Liver (tissue), 9 donors: ENCODE data around the gene CDC42BPG. TPM values are rescaled to one million over a fixed set of nuclear protein-coding genes. Genes with fewer than 3 reads are reported as not detected.

Experiments
- DNase-seq: peaks from one replicate; pipeline ENCODE4 v3.0.0-alpha.2; 2017; ENCODE audit warnings: low spot score
- H3K27ac ChIP-seq, 2 donors: one replicate each; pipeline ENCODE4 v1.7.0; 2013; ENCODE audit warnings: inconsistent platforms in 2 of 2, low read length in 2 of 2, control low read depth in 1 of 2, low read depth in 1 of 2, mild to moderate bottlenecking in 1 of 2
- H3K27me3 ChIP-seq, 4 donors: one replicate each; pipeline versions ENCODE4 v1.6.1 to v1.7.0; 2013; ENCODE audit warnings: low read length in 3 of 4, inconsistent platforms in 1 of 4, mild to moderate bottlenecking in 1 of 4, moderate library complexity in 1 of 4; ENCODE audit not compliant: control insufficient read depth in 4 of 4, insufficient read depth in 4 of 4
- H3K36me3 ChIP-seq, 4 donors: one replicate each; pipeline versions ENCODE4 v1.6.1 to v1.7.0; 2013; ENCODE audit warnings: low read length in 3 of 4, mild to moderate bottlenecking in 3 of 4, low read depth in 1 of 4, moderate library complexity in 1 of 4; ENCODE audit not compliant: control insufficient read depth in 4 of 4, insufficient read depth in 3 of 4
- H3K4me1 ChIP-seq, 4 donors: one replicate each; pipeline versions ENCODE4 v1.6.1 to v1.7.0; 2013; ENCODE audit warnings: low read length in 3 of 4, mild to moderate bottlenecking in 3 of 4, moderate library complexity in 1 of 4; ENCODE audit not compliant: control insufficient read depth in 4 of 4, insufficient read depth in 4 of 4
- H3K4me3 ChIP-seq, 3 donors: one replicate each; pipeline versions ENCODE4 v1.6.1 to v1.7.0; 2013; ENCODE audit warnings: low read length in 3 of 3, control low read depth in 1 of 3, low read depth in 1 of 3, mild to moderate bottlenecking in 1 of 3
- H3K9ac ChIP-seq, 2 donors: one replicate each; pipeline ENCODE4 v1.7.0; 2013; ENCODE audit warnings: low read length in 2 of 2, mild to moderate bottlenecking in 2 of 2, moderate library complexity in 2 of 2, control low read depth in 1 of 2, low read depth in 1 of 2
- H3K9me3 ChIP-seq, 4 donors: one replicate each; pipeline versions ENCODE4 v1.6.1 to v1.7.0; 2013; ENCODE audit warnings: low read length in 3 of 4; ENCODE audit not compliant: control insufficient read depth in 4 of 4
- ATF3 ChIP-seq: IDR thresholded peaks from 2 replicates; pipeline ENCODE4 v1.6.1; 2016; ENCODE audit warnings: antibody characterized with exemption
- EGR1 ChIP-seq, 2 donors: IDR thresholded peaks; 2 replicates each; pipeline ENCODE4 v1.6.1; 2016 to 2018; ENCODE audit warnings: antibody characterized with exemption in 2 of 2, low read depth in 2 of 2
- FOXA1 ChIP-seq: IDR thresholded peaks from 2 replicates; pipeline ENCODE4 v1.6.1; 2016; ENCODE audit warnings: antibody characterized with exemption
- FOXA2 ChIP-seq: IDR thresholded peaks from 2 replicates; pipeline ENCODE4 v1.6.1; 2016; ENCODE audit warnings: antibody characterized with exemption
- GABPA ChIP-seq, 2 donors: IDR thresholded peaks in 1 of 2; conservative IDR thresholded peaks in 1 of 2; 2 replicates each; pipeline ENCODE4 v1.6.1; 2016; ENCODE audit warnings: antibody characterized with exemption in 2 of 2, mild to moderate bottlenecking in 1 of 2, moderate library complexity in 1 of 2
- HNF4A ChIP-seq, 2 donors: conservative IDR thresholded peaks; 2 replicates each; pipeline ENCODE4 v1.6.1; 2016; ENCODE audit warnings: antibody characterized with exemption in 2 of 2, mild to moderate bottlenecking in 2 of 2
- JUND ChIP-seq, 2 donors: IDR thresholded peaks; 2 replicates each; pipeline ENCODE4 v1.6.1; 2016; ENCODE audit warnings: antibody characterized with exemption in 2 of 2
- NR2F2 ChIP-seq: IDR thresholded peaks from 2 replicates; pipeline ENCODE4 v1.6.1; 2016; ENCODE audit warnings: antibody characterized with exemption
- REST ChIP-seq: IDR thresholded peaks from 2 replicates; pipeline ENCODE4 v1.6.1; 2016; ENCODE audit warnings: antibody characterized with exemption, mild to moderate bottlenecking
- RXRA ChIP-seq, 2 donors: IDR thresholded peaks; 2 replicates each; pipeline ENCODE4 v1.6.1; 2017 to 2018; ENCODE audit warnings: antibody characterized with exemption in 2 of 2, mild to moderate bottlenecking in 1 of 2
- SP1 ChIP-seq: IDR thresholded peaks from 2 replicates; pipeline ENCODE4 v1.6.1; 2018; ENCODE audit warnings: antibody characterized with exemption, mild to moderate bottlenecking
- TAF1 ChIP-seq: conservative IDR thresholded peaks from 2 replicates; pipeline ENCODE4 v1.6.1; 2016; ENCODE audit warnings: antibody characterized with exemption, mild to moderate bottlenecking
- YY1 ChIP-seq: IDR thresholded peaks from 2 replicates; pipeline ENCODE4 v1.6.1; 2016; ENCODE audit warnings: antibody characterized with exemption, mild to moderate bottlenecking
- WGBS: extraction: QIAGEN DNeasy Blood & Tissue Kit; methylation state at CpG from one replicate; pipeline ENCODE4 v1.1.7; 2013; 5-methylcytosine and 5-hydroxymethylcytosine counted together
- polyA plus RNA-seq, 2 donors: library from polyadenylated mRNA; stranded (reverse) in 1 of 2; unstranded in 1 of 2; fragments of 200-250 nt in 1 of 2; fragments of >200 nt in 1 of 2; fragmentation: Nextera tagmentation in 1 of 2; extraction: Ambion mirVana in 1 of 2; gene quantifications; one replicate each; pipeline versions ENCODE4 v1.2.1 to v1.2.3, GENCODE V29; 2013 to 2015
- total RNA-seq, 2 donors: library from RNA; depleted of rRNA; stranded (reverse); fragments of >200 nt; gene quantifications; one replicate each; pipeline ENCODE4 v1.2.3, GENCODE V29; 2014
- TF ChIP-seq, protein P1 (sequence below): IDR thresholded peaks from 2 replicates; pipeline ENCODE4 v1.6.1; 2016; ENCODE audit warnings: antibody characterized with exemption
- TF ChIP-seq, protein P2 (sequence below): IDR thresholded peaks from 2 replicates; pipeline ENCODE4 v1.6.1; 2016; ENCODE audit warnings: antibody characterized with exemption
- donor health status: healthy.
- donor health status: healthy.
- donor health status: healthy.
- donor health status: healthy.
- donor health status: healthy.

The CDC42BPG gene
- total and polyA plus RNA-seq, 4 donors = 0.18 to 1.2 (median 0.58) TPM

- no peak for TF ChIP-seq NR2F2
- no peak for TF ChIP-seq SP1
- no peak for TF ChIP-seq FOXA2
- TF ChIP-seq, protein P1, sequence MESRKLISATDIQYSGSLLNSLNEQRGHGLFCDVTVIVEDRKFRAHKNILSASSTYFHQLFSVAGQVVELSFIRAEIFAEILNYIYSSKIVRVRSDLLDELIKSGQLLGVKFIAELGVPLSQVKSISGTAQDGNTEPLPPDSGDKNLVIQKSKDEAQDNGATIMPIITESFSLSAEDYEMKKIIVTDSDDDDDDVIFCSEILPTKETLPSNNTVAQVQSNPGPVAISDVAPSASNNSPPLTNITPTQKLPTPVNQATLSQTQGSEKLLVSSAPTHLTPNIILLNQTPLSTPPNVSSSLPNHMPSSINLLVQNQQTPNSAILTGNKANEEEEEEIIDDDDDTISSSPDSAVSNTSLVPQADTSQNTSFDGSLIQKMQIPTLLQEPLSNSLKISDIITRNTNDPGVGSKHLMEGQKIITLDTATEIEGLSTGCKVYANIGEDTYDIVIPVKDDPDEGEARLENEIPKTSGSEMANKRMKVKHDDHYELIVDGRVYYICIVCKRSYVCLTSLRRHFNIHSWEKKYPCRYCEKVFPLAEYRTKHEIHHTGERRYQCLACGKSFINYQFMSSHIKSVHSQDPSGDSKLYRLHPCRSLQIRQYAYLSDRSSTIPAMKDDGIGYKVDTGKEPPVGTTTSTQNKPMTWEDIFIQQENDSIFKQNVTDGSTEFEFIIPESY = no peak
- no peak for TF ChIP-seq YY1
- TF ChIP-seq ATF3 = no peak
- no peak for TF ChIP-seq FOXA1
- no peak for TF ChIP-seq RXRA (IDR thresholded peaks at IDR 0.05)
- TF ChIP-seq GABPA (IDR thresholded peaks at IDR 0.05 in 1 of 2, conservative IDR thresholded peaks at IDR 0.05 in 1 of 2) = no peak
- TF ChIP-seq EGR1 (IDR thresholded peaks at IDR 0.05; ENCODE audit: low read depth in 2 of 2) = no peak
Observed at GRCh38 chr11:64805481-64805880, 39.0 kb downstream of the CDC42BPG start (continued).

DNA sequence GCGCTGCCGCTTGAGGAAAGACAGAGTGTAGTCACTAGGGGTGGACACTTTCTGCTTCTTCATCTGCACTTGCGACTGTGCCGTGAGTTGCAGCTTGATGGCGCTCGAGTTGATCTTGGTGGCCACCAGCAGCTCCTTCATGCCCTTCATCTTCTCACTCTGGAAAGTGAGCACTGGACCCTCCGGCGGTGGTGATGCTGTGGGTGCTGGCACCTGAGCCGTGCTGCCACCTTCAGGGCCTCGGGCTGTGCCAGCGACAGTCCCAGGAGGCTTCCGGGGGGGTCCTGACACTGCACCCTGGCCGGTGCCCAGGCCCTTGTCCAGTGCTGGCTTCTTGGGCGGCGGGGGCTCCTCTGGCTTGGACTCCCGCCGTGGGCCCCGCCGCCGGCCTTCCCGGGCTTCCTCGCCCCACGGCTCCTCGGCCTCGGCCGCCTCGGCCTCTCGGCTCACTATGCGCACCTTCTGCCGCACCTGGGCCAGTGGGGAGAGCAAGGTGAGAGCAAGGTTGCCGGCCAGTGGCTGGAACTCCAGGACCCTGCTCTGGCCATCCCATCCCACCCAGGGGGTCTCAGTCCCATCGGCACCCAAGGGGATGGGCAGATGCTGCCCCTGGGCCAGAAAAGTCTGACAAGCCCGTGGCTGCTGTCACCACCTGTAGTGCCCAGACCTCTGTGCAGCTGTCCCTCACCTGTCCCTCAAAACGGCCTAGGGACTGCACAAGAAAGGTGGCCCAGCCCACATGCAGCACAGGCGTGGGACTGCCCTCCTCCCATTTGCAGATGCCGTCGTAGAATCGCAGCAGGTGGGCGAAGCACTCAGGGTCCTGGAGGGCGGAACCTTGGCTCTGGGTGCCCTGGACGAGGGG, 39.9 kb downstream of the CDC42BPG start:
- WGBS = 93% methylated on average over 41 of the region's 41 CpGs
- H3K4me3 ChIP-seq = no peak overlapping the region
- peaks cover 6 to 22% (median 7%) of the 10 kb centered on the region in 4 donors for H3K36me3 ChIP-seq
- no peak for DNase-seq
- H3K4me1 ChIP-seq = peaks cover 4 to 23% (median 15%) of the 10 kb centered on the region in 4 donors
- H3K27ac ChIP-seq = no peak overlapping the region
- no peaks in the 10 kb centered on the region for H3K27me3 ChIP-seq
- TF ChIP-seq FOXA2 (no peak), ATF3 (no peak), REST (no peak), JUND (IDR thresholded peaks at IDR 0.05) (no peak), NR2F2 (no peak), TAF1 (no peak)
- no peaks in the 10 kb centered on the region for H3K9me3 ChIP-seq
- H3K9ac ChIP-seq = no peak overlapping the region

DNA sequence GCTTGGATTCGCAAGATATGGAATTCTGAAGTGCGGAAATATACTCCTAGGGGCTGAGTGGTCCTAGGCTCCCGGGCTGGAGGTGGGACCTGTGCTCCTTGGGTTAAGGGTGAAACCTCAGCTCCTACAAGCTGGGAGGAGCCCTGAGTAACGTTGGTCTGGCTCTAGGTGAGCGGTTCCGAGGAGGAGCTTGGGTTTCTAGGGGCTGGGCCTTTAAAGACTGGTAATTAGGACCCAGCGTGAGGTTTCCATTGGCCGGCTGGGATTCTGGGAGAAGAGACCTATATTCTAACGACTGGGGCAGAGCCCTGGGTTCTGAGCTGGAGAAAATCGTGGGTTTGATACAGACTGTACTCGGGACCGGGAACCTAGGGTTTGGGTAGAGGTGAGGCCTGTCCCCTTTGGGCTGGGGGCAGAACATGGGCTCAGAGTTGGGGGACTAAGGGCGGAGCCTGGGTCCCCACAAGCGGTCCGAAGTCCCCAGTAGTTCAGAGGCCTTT, 40.6 kb downstream of the CDC42BPG start:
- Histone ChIP-seq H3K4me1 (peaks cover 3 to 18% (median 10%) of the 10 kb centered on the region in 4 donors), H3K9me3 (no peaks in the 10 kb centered on the region), H3K4me3 (peak overlapping the region; percentile 42 to 67 (median 65)), H3K9ac (peak overlapping the region in 1 of 2 donors; percentile 58), H3K36me3 (peaks cover 6 to 24% (median 7%) of the 10 kb centered on the region in 4 donors), H3K27ac (peak overlapping the region; percentile 60 to 82), H3K27me3 (no peaks in the 10 kb centered on the region)
- no peak for DNase-seq
- no peak for TF ChIP-seq ATF3
- TF ChIP-seq YY1 = no peak
- TF ChIP-seq, protein P2, sequence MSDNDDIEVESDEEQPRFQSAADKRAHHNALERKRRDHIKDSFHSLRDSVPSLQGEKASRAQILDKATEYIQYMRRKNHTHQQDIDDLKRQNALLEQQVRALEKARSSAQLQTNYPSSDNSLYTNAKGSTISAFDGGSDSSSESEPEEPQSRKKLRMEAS = no peak
- TF ChIP-seq, protein P1 = no peak
- TF ChIP-seq HNF4A (conservative IDR thresholded peaks at IDR 0.05) = no peak
- no peak for TF ChIP-seq JUND (IDR thresholded peaks at IDR 0.05)
- TF ChIP-seq RXRA (IDR thresholded peaks at IDR 0.05) = no peak
- no peak for TF ChIP-seq FOXA2
- 63% methylated on average over 15 of the region's 15 CpGs for WGBS
